ENCODE data around the gene ADGRA1.

Gene ADGRA1

GRCh38 chr10:133076274-133077038 lies 11.3 kb upstream of the ADGRA1 start:
- no peak for DNase-seq (ENCODE audit: low spot score)

DNA sequence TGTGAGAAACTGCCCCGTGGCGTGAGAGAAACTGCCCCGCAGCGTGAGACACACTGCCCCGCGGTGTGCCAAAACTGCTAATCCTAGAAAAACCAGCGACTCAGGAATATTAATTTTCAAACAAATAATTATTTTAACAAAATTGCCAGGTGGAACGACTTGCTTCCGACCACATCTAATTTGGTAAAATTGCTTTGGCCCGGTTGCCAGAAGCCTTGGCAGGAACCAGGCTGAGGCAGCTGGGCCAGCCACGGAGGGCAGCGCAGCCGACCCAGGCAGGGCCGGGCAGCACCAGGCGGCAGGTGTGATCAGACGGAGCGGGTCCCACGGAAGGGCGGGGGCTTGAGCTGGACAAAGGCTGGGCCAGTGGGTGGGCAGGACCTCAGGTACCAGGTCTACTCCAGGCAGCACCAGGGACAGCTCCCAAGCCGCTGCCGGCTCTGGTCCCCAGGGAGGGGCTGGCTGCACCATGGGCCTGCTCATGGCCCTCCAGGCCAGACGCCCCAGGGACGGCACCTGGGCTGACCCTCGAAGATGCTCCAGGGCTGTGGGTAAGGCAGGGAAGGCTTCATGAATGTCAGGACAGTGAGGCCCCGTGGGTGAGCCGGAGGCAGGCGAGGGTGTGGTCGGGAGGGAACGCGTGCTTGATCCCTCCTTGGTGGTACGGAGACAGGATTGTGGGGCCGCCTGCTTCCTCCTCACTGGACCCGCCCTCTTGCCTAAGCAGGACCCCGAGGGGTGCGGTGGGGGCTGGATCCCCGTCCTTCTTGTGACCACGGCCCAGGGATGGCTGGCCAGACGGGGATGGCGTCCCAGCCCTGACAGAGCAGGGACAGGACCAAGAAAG lies 7.7 kb upstream of the ADGRA1 start:
- DNase-seq (ENCODE audit: low spot score), result no peak

GRCh38 chr10:133080683-133081040 lies 7.1 kb upstream of the ADGRA1 start:
- no peak for DNase-seq (ENCODE audit: low spot score)

GRCh38 chr10:133081636-133082035 lies 6.1 kb upstream of the ADGRA1 start:
- no peak for DNase-seq (ENCODE audit: low spot score)

DNA sequence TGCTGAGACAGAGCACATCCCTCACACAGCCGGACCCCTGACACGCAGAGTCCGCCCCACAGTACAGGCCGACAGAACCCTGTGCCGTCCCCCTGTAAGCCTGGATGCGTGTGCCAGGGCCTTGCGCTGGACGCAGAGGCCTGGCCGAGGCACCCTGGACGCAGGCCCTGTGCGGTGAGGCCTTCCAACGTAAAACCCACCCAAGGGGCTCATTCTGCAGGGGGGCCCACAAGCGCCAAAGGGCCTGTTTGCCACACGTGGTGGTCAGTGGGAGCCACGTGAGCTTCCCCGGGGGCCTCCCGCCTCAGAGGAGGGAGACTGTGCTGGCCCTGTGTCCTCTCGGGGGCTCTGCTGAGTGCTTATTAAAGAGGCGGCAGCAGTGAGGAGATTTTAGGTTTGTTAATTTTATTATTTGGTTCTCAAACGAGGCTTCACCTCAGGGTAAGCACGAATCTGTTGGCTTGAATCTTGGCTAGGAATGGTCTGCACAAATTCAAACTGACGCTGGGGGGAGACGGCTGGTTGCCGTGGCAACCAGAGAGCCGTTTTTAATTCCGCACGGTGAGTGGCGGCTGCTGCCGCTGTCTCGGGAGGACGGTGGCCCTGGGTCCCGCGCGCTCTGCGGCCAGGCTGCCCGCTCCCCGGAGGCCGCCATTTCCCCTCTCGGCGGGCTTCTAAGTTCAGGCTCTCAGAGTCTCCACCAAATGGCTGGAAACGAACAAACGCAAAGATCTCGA lies 4.9 kb upstream of the ADGRA1 start:
- no peak for DNase-seq (ENCODE audit: low spot score)

DNA sequence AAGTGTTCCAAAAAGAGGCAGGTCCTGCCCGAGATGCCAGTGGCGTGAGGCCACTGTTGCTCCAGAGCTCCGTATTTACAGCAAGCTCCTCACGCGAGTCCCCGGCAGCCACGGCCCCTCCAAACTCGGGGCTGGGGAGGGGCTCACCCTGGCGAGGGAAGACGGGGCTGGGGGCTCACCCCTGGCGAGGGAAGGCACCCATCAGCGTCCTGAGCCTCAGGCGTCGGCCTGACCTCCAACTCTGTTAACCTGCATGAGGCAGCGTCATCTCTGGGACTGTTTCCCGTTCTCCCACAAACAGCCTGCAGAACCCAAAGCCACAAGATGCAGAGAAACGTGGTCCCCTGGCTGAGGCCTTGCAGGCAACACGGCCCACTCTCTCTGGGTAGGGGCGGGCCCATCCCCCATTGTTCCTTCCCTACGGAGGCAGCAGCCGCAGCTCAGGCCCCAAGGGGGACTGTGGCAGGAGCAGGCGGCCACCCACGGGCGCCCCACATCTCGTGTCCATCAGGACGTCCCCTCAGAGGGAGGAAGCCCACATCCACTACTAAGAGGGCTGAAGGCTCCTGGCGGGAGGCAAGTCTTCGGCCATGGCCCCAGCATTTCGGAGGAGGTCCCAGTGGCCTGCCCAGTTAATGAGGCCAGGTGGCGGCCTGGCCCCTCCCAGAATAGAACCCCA lies 4.2 kb upstream of the ADGRA1 start:
- no peak for DNase-seq (ENCODE audit: low spot score)

GRCh38 chr10:133084491-133084890 lies 3.2 kb upstream of the ADGRA1 start:
- DNase-seq (ENCODE audit: low spot score), result no peak

DNA sequence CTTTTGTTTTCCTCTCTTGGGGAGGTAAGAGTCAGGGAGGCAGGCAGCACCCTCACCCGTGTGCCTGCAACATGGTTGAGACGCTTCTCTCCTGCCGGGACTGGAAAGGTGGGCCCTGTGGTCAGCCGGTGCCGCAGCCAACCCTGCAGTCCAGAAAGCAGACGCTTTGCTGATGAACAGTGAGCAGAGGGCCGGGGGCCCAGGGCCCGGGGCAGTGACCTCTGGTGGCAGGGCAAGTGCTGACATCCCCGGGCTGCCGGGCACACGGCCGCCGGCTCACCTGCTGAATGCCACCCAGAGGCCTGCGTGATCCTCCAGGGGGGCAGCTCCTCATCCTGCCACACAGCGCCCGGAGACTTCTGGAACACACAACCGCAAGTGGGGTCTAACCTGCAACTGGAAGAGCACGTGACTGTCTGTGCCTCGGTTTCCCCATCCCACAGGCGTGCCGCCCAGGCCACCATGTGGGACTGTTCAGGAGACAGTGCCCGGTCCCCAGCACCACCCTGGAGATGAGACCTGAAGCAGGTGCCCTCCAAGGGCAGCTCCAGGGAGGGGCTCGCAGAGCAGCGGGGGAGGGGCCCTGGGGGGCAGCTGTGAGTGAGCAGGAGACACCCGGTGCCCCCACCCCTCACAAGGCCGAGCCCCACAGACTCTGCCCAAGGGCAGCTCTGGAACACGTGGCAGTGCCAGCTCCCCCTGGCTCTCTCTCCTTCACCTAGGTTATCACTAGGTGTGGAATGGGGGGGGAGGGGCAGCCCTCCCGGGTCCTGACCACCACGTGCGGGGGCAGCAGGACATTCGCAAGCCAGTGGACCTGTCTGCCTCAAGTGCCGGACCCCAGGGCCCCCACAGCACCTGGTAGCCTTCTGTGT lies 2.2 kb upstream of the ADGRA1 start:
- DNase-seq (ENCODE audit: low spot score), result no peak

DNA sequence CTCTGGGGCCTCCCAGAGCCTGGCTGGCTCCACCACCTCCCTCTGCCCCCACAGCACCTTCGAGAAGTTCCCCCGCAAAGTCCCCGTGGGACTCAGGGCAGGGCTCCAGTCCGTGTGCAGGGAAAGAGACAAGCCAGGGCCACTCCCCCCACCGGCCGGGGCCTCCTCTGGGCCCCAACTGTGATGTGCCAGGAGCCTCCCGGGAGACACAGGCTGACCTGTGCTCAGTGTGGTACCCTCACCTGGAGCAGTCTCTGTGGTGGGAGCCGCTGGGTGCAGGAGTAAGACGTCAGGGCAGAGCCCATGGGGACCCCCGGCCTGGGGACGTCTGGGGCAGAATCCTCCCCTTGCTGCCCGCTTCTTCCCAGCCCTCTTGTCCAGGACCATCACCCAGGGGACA lies 1.5 kb upstream of the ADGRA1 start:
- DNase-seq (ENCODE audit: low spot score), result no peak

- no peak for DNase-seq (ENCODE audit: low spot score)
Measured at GRCh38 chr10:133087045-133087678, 562 bp upstream of the ADGRA1 start.

DNA sequence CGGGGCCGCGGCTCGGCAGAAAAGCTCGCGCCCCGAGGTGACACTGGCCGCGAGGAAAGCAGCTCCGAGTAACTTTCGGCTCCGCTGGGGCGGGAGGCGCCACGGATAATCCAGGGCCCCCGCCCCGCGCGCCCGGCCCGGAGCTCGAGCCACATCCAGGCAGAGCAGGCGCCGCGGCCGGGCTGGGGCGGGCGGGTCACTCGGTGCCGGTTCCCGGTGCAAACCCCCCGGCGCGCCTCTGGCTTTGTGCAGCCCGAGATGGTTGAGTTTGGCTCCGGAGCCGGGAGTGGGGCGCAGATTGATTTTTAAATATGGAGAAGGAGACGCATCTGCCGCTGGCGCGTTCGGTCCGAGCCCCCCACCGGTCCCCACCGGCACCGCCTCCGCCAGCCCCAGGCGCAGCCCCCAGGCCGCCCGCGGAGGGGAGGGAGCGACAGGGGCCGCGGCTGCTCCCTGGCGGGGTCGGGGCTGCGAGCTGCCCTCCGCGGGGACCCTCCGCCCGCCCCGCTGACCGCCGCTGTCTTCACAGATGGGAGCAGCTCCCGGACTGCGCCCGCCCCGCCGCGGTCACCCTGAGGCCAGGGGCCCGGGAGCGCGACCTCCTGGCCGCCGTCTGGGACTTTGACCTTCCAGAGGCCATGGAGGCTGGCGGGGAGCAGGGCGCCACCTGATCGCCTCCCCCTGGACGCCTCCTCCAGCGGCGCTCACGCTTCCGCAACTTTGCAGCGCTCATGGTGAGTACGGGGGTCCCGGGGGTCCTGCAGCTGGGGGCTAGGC lies 643 bp downstream of the ADGRA1 start:
- no peak for DNase-seq (ENCODE audit: low spot score)

- no peak for DNase-seq (ENCODE audit: low spot score)
Measured at GRCh38 chr10:133088956-133089800, 1.5 kb downstream of the ADGRA1 start.

GRCh38 chr10:133090101-133090500 lies 2.4 kb downstream of the ADGRA1 start:
- no peak for DNase-seq (ENCODE audit: low spot score)

DNA sequence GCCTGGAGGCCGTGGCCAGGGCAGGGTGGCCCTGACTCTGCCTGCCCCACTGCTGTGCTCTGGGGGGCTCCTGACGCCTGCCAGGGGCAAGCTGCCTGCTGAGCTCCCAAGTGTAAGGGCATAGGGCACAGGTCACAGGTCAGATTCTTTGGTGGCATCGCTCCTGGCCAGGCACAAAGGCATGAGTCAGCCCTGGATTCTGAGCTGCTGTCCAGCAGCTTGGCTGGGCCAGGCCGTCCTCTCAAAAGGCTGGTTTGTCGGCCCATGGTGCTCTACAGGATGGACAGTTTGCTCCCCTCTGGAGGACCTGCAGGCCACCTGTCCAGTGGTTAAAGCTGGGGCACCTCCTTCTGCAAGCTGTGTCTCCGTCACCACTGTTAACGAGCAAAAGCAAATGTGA lies 2.9 kb downstream of the ADGRA1 start:
- DNase-seq (ENCODE audit: low spot score), result no peak

GRCh38 chr10:133091316-133091715 lies 3.6 kb downstream of the ADGRA1 start:
- DNase-seq (ENCODE audit: low spot score), result no peak

- no peak for DNase-seq (ENCODE audit: low spot score)
Measured at GRCh38 chr10:133093291-133093690, 5.6 kb downstream of the ADGRA1 start.

DNA sequence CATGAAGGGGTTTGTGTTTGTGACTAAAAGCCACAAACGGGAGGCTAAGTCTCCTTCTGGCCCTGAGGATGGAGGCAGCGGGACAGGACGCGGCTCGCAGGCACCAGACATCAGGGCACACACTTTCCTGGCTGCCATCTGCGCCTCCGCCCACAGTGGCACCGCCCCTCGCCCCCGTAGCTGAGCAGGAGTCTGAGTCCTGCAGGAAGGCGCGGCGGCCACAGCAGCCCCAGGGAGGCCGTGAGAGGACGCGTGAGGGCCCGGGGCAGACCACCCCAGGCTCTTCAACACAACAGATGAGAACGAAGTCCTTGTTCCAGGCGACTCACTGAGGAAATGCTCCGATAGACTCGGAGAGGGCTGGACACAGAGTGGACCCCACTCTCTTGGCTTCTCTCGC lies 6.6 kb downstream of the ADGRA1 start:
- no peak for DNase-seq (ENCODE audit: low spot score)

DNA sequence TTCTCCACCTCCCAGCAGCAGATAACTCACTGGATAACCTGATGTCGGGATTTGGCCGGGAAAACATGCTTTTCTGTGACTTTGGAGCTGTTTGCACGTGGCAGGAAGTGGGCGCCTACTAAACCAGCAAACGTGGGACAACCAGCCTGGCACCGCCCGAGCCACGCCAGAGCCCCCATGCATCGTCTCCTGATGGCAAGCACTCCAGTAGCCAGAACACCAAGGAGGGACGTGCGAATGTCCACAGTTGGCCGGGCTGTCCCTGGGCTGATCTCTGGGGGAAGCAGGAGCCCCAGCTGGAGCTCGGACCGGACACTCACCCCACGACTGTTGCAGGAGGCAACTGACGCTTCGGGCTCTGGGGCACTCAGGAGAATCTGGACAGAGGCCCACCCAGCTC lies 7.1 kb downstream of the ADGRA1 start:
- no peak for DNase-seq (ENCODE audit: low spot score)

GRCh38 chr10:133095586-133095985 lies 7.9 kb downstream of the ADGRA1 start:
- no peak for DNase-seq (ENCODE audit: low spot score)
